ENCODE results near the gene ARL4A.

DNA sequence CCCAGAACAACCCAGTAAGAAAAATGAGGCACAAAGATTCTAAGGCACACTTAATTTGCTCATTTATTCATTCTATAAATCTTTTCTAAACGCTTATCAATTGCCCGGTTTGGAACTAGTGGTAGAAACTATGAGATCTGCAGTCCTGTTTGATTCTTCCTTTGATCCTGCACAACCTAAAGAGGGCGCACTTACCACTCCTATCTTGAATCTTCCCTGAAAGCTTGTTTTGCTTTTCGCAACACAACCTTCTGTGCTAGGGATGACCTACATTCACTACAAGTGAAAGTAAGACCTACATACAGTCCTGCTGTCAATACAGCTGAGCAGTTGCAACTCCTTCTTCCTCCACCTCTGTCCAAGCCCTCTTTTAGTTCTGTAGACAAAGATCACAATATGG is 12.6 kb upstream of the ARL4A start:
- TF ChIP-seq, protein P1, sequence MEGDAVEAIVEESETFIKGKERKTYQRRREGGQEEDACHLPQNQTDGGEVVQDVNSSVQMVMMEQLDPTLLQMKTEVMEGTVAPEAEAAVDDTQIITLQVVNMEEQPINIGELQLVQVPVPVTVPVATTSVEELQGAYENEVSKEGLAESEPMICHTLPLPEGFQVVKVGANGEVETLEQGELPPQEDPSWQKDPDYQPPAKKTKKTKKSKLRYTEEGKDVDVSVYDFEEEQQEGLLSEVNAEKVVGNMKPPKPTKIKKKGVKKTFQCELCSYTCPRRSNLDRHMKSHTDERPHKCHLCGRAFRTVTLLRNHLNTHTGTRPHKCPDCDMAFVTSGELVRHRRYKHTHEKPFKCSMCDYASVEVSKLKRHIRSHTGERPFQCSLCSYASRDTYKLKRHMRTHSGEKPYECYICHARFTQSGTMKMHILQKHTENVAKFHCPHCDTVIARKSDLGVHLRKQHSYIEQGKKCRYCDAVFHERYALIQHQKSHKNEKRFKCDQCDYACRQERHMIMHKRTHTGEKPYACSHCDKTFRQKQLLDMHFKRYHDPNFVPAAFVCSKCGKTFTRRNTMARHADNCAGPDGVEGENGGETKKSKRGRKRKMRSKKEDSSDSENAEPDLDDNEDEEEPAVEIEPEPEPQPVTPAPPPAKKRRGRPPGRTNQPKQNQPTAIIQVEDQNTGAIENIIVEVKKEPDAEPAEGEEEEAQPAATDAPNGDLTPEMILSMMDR (IDR thresholded peaks at IDR 0.05), result peak; percentile 72
- no peak for TF ChIP-seq ZFX (IDR thresholded peaks at IDR 0.05; ENCODE audit: borderline replicate concordance)

Measured in 22Rv1 (cell line).